Measurements from ENCODE around the gene TEKT4. TPM values are rescaled to one million over a fixed set of nuclear protein-coding genes. Genes with fewer than 3 reads are reported as not detected.

TEKT4 gene
- total RNA-seq, 1 donor from 2014 or later, result not detected

GRCh38 chr2:94873362-94874276 lies 2.4 kb downstream of the TEKT4 start:
- Mint-ChIP-seq H3K36me3 (no peaks in the 10 kb centered on the region), H3K27ac (no peak overlapping the region), H3K4me3 (no peak overlapping the region), H3K9me3 (no peaks in the 10 kb centered on the region), H3K4me1 (no peaks in the 10 kb centered on the region), H3K27me3 (ENCODE audit: low read depth) (peaks cover 16% of the 10 kb centered on the region)
- no peak for DNase-seq (ENCODE audit: low spot score in 2 of 2, unreplicated experiment in 2 of 2)
- TF ChIP-seq CTCF (IDR thresholded peaks at IDR 0.05; ENCODE audit: unreplicated experiment), result no peak

GRCh38 chr2:94874277-94874997 lies 3.2 kb downstream of the TEKT4 start:
- H3K27me3 Mint-ChIP-seq (ENCODE audit: low read depth), result peaks cover 16% of the 10 kb centered on the region
- H3K27ac Mint-ChIP-seq, result no peak overlapping the region
- no peak overlapping the region for H3K4me3 Mint-ChIP-seq
- no peak for DNase-seq (ENCODE audit: low spot score in 2 of 2, unreplicated experiment in 2 of 2)
- TF ChIP-seq CTCF (IDR thresholded peaks at IDR 0.05; ENCODE audit: unreplicated experiment), result peak; percentile 51
- H3K4me1 Mint-ChIP-seq, result no peaks in the 10 kb centered on the region
- H3K9me3 Mint-ChIP-seq, result no peaks in the 10 kb centered on the region
- no peaks in the 10 kb centered on the region for H3K36me3 Mint-ChIP-seq

- Mint-ChIP-seq H3K27me3 (ENCODE audit: low read depth) (peaks cover 16% of the 10 kb centered on the region), H3K4me1 (no peaks in the 10 kb centered on the region)
- no peak for DNase-seq (ENCODE audit: low spot score in 2 of 2, unreplicated experiment in 2 of 2)
These were observed 4.0 kb downstream of the TEKT4 start for GRCh38 chr2:94875064-94875819.

GRCh38 chr2:94875820-94876522 lies 4.7 kb downstream of the TEKT4 start:
- Mint-ChIP-seq H3K4me1 (no peaks in the 10 kb centered on the region), H3K9me3 (no peaks in the 10 kb centered on the region), H3K27ac (no peak overlapping the region), H3K36me3 (no peaks in the 10 kb centered on the region), H3K4me3 (no peak overlapping the region), H3K27me3 (ENCODE audit: low read depth) (peaks cover 11% of the 10 kb centered on the region)
- DNase-seq (ENCODE audit: low spot score in 2 of 2, unreplicated experiment in 2 of 2), result no peak
- no peak for TF ChIP-seq CTCF (IDR thresholded peaks at IDR 0.05; ENCODE audit: unreplicated experiment)

More at GRCh38 chr2:94875064-94875819, 4.0 kb downstream of the TEKT4 start:
- no peaks in the 10 kb centered on the region for H3K36me3 Mint-ChIP-seq
- H3K4me3 Mint-ChIP-seq, result no peak overlapping the region
- no peaks in the 10 kb centered on the region for H3K9me3 Mint-ChIP-seq
- TF ChIP-seq CTCF (IDR thresholded peaks at IDR 0.05; ENCODE audit: unreplicated experiment), result no peak
- H3K27ac Mint-ChIP-seq, result no peak overlapping the region

GRCh38 chr2:94876523-94876863 lies 5.3 kb downstream of the TEKT4 start:
- Mint-ChIP-seq H3K27me3 (ENCODE audit: low read depth) (peaks cover 9% of the 10 kb centered on the region), H3K4me1 (no peaks in the 10 kb centered on the region), H3K27ac (no peak overlapping the region), H3K9me3 (no peaks in the 10 kb centered on the region), H3K4me3 (no peak overlapping the region), H3K36me3 (no peaks in the 10 kb centered on the region)
- DNase-seq (ENCODE audit: low spot score in 2 of 2, unreplicated experiment in 2 of 2), result no peak
- no peak for TF ChIP-seq CTCF (IDR thresholded peaks at IDR 0.05; ENCODE audit: unreplicated experiment)

Data from mesothelial cell of epicardium (in vitro differentiated cells).